Activated CD4-positive, alpha-beta T cell treated with anti-CD3 and anti-CD28 coated beads, Interleukin-2, Interleukin-6, amounts not matched to agents 100 ng/mL and 50 ng/mL, durations not matched to agents 16 hours and 8 hours (primary cell): ENCODE results near the gene FAM110D.

Source experiments
- DNase-seq: peaks from one replicate; pipeline ENCODE4 v3.0.0-alpha.2; 2020

The FAM110D gene

DNA sequence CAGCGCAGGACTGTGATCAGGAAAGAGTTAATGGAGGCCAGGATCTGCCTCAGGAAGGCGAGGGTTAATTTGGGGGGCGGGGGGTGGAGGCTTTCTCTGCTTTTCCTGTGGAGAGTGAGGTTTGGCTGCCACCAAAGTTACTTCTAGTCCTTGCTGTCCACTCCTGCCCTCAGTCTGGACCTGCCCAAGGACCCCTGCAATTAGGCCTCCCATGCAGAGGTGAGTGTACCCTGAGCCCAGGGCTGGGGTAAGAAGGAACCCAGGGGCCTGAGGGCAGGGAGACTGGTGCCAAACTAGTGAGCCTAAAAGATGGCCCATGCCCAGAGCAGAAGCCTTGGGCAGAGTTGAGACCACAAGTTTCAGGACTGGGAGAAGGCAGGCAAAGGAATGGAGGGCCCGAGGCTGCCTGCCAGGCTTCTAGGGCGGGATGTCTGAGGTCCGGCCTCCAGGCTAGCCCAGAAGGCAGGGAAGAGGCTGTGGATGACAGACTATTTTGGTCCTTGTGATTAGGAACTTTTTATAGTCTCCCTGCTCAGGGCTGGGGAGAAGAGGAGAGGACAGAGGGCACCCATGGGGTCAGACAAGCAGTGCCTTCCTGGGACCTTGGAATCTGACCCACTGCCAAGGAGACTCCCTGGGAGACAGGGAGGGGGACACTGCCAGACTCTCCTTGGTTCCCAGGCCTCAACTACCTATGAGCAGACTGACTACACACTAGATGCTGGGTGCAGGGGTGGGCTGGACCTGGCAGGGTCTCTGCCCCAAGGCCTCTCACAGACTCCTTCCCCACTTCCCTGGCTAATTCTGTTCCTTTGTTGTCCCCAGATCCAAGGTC, at the start of gene FAM110D:
Gene FAM110D, plus strand, starts transcription at position 172 of the 835 bp plus-strand sequence. CDS start 2,213 bp downstream, outside the sequence.
- DNase-seq = no peak

DNA sequence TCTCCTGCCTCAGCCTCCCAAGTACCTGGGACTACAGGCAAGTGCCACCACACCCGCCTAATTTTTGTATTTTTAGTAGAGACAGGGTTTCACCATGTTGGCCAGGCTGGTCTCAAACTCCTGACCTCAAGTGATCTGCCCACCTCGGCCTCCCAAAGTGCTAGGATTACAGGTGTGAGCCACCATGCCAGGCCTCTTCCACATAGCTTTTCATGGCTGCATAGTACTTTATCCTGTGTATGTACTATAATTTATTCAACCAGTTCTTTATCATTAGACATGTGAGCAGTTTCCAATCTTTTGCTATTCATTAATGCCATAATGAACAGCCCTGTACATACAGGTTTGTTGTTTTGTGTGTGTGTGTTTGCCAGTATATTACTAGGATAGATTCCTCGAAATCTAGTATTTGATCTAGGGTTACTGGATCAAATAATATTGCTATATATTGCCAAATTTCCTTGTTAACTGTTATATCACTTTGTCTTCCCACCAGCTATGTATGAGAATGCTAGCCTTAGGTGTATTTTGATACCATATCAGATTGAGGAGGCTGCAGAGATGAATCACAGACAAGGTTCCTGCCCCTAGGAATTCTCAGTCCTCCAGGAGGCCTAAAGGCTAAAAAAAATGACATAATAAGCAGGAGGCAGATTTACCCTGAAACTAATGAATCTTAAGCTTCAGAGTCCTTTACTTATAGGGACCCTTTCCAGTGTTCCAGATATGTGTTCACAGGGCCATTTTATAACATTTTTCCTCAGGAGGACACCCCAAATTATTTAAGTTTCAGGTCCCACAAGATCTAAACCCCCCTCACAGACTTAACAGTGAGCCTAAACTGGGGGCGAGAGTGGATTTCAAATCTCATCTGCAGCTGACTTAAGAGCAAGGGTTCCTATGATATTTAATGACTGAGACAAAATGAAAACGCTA, 49.4 kb upstream of the FAM110D start:
- no peak for DNase-seq

DNA sequence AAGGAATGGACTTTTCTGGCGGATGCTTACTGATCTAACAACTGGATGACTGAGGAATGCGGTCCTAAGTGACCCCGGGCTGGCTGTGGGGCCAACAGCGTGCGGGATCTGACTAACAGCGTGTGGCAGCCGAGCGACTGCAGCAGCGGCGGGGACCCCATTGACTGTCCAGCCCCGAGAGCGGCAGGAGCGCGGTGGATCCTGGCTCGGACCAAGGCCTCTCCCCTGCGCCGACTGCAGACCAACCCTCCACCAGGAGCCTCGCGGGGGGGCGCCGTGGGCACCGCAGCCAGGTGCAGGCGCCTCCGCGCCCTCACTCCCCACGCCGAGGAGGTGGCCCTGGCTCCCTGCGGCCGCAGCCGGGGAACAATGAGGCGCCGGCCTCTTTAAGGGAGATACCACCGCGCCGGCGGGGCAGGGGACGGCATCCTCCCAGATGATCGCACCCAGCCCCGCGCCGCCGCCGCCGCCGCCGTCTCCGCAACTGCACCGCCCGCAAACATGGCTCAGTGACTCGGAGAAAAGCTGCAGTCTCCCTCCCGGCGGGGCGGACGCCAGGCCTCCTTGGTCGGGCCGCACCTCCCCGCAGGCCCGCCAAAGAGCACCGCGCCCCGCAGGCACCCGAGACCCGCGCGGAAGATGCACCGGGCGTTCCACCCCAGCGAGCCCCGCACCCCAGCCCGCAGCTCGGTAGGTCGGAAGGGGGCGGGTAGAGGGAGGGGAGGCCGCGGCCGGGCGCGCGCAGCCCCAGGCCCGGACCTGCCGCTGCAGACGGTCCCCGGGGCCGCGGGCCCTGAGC, 47.9 kb upstream of the FAM110D start:
- peak; percentile 80 for DNase-seq

- DNase-seq = peak; percentile 96
Measured at GRCh38 chr1:26111530-26112406, 47.1 kb upstream of the FAM110D start, which contains the start of gene PDIK1L. TSS of gene PDIK1L (plus strand) at chr1:26111824. CDS start at chr1:26114309, 2,485 bp downstream.

- peak; percentile 36 for DNase-seq
Measured at GRCh38 chr1:26112407-26112775, 46.5 kb upstream of the FAM110D start.

- DNase-seq = no peak
Measured at GRCh38 chr1:26114165-26114927, 44.5 kb upstream of the FAM110D start.

GRCh38 chr1:26119892-26120608, 38.8 kb upstream of the FAM110D start:
- no peak for DNase-seq

DNA sequence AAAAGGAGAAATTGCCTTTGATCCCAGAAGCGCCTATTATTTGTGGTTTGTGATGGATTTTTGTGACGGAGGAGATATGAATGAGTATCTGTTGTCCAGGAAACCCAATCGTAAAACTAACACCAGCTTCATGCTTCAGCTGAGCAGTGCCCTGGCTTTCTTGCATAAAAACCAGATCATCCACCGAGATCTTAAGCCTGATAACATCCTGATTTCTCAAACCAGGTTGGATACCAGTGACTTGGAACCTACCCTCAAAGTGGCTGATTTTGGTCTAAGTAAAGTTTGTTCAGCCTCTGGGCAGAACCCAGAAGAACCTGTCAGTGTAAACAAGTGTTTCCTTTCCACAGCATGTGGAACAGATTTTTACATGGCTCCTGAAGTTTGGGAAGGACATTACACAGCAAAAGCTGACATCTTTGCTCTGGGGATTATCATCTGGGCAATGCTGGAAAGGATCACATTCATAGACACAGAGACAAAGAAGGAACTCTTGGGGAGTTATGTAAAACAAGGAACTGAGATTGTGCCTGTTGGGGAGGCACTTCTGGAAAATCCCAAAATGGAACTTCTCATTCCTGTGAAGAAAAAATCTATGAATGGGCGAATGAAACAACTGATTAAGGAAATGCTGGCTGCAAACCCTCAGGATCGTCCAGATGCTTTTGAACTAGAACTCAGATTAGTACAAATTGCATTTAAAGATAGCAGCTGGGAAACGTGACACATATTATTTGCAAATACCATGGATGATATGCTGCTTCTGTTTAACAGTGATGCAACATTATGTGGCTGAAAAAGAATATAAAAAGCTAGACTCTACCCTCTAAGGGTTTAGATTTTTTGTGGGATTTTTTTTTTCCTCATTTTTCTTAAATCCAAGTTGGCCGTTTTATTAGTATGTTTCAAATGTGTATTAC, 36.8 kb upstream of the FAM110D start:
- no peak for DNase-seq

DNA sequence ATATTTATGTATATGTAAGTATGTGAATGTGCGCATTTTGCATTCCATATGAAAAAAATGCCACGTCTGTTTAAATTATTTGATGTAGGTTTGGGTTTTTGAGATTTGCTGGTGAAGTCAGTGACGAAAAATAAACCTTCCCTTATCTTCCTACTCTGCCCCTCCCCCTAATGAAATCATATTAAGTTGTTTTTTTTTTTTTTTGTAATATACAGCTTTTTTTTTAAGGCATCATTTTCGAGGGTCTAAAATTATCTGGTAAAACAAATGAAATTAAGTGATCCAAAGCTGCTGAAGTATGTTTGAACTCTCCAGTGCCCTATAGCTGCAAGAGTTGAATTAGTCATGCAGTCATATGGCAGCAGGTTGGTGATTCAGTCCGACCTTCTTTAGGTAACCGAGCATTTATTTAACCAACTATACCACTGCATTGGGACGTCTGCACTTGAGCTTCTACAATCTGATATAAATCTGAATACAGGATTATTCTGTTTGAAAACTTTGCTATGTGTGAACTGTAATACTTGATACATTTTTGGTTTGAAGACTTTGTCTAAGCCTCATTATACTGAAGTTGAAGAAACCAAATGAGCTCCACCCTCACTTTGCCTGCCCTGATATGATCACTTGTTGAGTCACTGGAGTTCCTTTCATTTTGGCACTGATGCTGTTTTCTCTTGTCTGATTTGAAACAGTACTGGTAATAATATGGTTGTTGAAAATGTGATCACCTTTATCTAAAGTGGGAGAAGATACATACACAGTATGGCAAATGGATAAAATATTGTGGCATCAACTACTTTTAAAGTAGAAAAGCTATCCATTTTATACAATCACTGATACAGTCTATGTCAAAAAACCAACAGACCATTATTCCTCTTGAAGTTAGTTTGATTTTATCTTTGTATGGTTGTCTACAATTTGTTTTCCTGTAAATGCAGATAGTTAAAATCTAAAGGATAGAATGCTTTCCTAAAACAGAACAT, 35.6 kb upstream of the FAM110D start:
- peak; percentile 59 for DNase-seq

DNA sequence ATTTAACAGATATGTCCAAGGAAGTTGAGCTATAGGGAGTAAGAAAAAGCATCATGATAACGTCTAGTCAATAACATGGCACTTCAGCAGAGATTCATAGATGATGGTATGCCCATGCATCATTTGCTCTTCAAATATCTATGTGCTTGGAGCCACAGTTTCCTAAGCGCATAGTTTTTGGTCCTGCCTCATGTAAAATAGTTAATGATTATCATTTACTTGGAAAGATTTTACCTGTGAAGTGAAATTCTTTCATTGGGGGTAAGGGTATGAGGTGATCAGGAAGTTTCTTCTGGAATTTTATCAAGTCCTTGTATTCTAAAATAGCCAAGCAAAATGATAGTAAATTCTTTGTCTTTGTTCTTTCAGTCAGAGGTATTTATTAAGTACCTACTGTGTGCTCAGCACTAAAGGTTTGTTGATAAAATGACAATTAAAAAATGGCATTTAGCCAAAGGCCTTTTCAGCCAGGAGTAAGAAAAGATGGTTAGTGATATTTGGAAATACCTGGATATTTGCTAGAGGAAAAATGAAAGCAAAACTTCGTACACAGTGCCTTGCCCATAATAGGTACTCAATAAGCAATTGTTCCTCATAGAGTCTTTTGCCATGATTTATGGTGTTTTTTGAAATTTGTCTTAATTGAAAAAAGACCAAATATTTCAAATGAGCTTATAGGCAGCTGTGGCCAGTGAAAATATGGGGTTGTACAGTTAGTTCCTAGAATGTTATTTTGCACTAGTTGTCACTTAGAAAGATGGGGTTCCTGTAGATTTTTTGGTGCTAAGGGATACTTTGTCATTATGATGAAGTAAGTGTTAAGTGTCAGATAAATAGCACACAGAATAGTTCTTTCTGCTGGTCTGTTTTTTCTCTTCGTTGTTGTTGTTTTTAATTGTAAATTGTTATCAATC, 34.2 kb upstream of the FAM110D start:
- no peak for DNase-seq

- no peak for DNase-seq
Measured at GRCh38 chr1:26125382-26125781, 33.5 kb upstream of the FAM110D start.

DNA sequence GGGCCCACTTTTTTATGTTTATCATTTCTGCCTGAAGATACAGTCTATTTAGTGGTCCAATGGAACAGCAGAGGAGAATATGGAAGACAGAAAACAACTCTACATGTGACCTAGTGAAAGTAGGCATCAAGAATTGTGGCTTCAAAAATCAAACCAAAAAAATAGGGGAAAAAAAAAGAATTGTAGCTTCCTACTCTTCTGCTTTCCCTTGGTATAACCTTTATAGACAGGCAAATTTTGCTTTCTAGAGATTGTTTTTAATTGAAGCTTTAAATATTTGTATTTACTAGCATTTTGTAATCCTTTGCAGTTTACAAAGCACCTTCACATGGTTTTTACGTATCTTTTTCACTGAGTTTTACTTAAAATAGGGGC, 32.9 kb upstream of the FAM110D start:
- DNase-seq = no peak

DNA sequence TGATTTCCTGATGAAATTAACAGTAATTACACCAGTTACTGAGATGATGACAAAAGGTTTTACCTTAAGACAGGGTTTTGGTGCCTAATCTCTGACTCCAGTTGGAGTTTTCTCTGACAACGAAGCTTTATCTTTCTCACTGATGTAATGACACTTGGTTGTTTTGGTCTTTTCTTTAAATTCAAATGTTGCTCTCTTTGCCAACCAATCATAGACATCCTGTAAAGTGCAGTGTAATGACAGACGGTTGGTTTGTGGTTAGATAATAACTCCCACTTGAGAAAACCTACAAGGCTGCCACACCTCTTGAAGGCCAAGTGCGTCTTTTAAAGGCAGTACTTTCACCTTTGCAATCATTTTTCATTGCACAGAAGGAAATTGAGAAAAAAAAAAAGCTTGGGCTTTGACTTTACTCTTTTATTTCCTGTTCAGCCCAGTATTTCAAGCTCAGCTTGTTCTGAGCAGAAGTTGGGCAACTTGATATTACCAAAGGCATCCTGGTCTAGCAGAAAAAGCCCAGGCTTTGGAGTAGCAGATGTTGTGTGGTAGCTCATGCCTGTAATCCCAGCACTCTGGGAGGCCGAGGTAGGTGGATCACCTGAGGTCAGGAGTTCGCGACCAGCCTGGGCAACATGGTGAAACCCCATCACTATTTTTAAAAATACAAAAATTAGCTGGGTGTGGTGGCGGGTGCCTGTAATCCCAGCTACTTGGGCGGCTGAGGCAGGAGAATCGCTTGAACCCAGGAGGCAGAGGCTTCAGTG, 32.4 kb upstream of the FAM110D start:
- DNase-seq = peak; percentile 87

DNA sequence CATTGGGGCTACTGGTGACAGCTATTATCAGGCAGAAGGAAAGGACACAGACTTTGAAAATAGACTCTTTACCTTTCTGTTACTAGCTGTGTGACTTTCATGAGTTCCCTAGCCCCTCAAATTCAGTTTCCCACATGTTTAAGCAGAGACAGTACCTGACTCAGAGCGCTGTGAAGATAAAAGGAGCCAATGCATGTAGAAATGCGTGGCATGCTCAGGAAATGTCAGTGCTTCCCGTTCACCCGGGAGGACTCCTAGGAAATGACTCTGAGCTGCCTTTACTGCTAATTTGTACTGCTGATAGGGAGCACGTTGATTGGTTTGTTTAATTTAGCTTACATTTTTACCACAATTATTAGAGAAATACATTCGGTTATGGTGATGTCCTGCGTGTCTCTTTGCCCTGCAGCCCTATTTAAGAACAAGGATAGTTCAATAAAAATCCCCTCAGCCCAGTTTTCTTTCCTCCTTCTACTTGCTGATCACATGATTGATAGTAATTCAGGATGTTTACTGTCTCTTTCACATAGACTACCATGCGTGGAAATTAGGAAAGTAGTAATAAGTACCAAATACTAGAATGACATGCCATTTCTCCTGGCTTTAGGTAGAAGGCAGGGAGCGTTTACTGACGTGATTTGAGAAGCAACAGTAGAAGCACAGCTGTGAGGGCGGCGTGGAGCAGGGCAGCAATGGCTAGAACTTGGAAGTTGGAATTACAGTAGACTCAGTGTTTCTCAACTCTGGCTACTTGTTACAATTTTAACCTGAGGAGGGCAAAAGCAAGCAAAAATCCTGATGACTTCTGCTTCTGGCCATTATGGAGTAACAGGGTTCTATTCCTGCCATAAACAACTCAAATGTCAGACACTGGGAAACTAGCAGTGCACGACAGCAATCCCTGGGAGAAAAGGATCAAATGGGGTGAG, 31.4 kb upstream of the FAM110D start:
- peak; percentile 20 for DNase-seq

- no peak for DNase-seq
Measured at GRCh38 chr1:26129778-26130177, 29.1 kb upstream of the FAM110D start.
